LHCN-M2 (cell line): ENCODE measurements around the gene AQP9. TPM values are rescaled to one million over a fixed set of nuclear protein-coding genes. Genes with fewer than 3 reads are reported as not detected.

ENCODE experiments used
- DNase-seq: peaks from one replicate; pipeline ENCODE4 v3.0.0-alpha.2; 2012; ENCODE audit warnings: low read depth
- total RNA-seq: library from RNA; depleted of rRNA; stranded (reverse); fragments of >200 nt; gene quantifications from 2 replicates; pipeline ENCODE4 v1.2.3, GENCODE V29; 2014

The AQP9 gene
- total RNA-seq, 1 experiment from 2014 or later = not detected

GRCh38 chr15:58139989-58140522 lies 1.9 kb downstream of the AQP9 start:
- no peak for DNase-seq

- no peak for DNase-seq
Measured at GRCh38 chr15:58141894-58142293, 3.7 kb downstream of the AQP9 start.

- no peak for DNase-seq
Measured at GRCh38 chr15:58142827-58143461, 4.8 kb downstream of the AQP9 start.

- no peak for DNase-seq
Measured at GRCh38 chr15:58145606-58146005, 7.4 kb downstream of the AQP9 start.

GRCh38 chr15:58146211-58146610 lies 8.0 kb downstream of the AQP9 start:
- no peak for DNase-seq

- DNase-seq = peak; percentile 35
Measured at GRCh38 chr15:58146749-58147148, 8.6 kb downstream of the AQP9 start.

- no peak for DNase-seq
Measured at GRCh38 chr15:58147171-58147611, 9.0 kb downstream of the AQP9 start.

GRCh38 chr15:58148120-58148519 lies 9.9 kb downstream of the AQP9 start:
- DNase-seq = no peak

GRCh38 chr15:58148633-58149445 lies 10.7 kb downstream of the AQP9 start:
- DNase-seq = peak; percentile 8

GRCh38 chr15:58154769-58155168 lies 16.6 kb downstream of the AQP9 start:
- DNase-seq = no peak

- no peak for DNase-seq
Measured at GRCh38 chr15:58159827-58160386, 21.7 kb downstream of the AQP9 start.

- no peak for DNase-seq
Measured at GRCh38 chr15:58161436-58161930, 23.3 kb downstream of the AQP9 start.

- DNase-seq = no peak
Measured at GRCh38 chr15:58163985-58164384, 25.8 kb downstream of the AQP9 start.

- DNase-seq = no peak
Measured at GRCh38 chr15:58164926-58165325, 26.7 kb downstream of the AQP9 start.

- DNase-seq = peak; percentile 18
Measured at GRCh38 chr15:58165661-58166060, 27.5 kb downstream of the AQP9 start.

- no peak for DNase-seq
Measured at GRCh38 chr15:58167095-58167691, 29.0 kb downstream of the AQP9 start.

GRCh38 chr15:58169934-58170333 lies 31.8 kb downstream of the AQP9 start:
- DNase-seq = no peak

GRCh38 chr15:58171476-58172061 lies 33.4 kb downstream of the AQP9 start:
- peak; percentile 86 for DNase-seq

GRCh38 chr15:58174709-58175108 lies 36.5 kb downstream of the AQP9 start:
- no peak for DNase-seq

- no peak for DNase-seq
Measured at GRCh38 chr15:58175955-58176354, 37.8 kb downstream of the AQP9 start.

GRCh38 chr15:58178668-58179067 lies 40.5 kb downstream of the AQP9 start:
- no peak for DNase-seq
